HCEC 1CT (cell line): Measurements from ENCODE around the gene DUS3L.
"Not testable (repeated sequence)": the region's sequence is repeated elsewhere in the genome, so short reads cannot be mapped to it uniquely, and the experiment has no call there.

Experiments used
- DNase-seq: peaks from one replicate; pipeline ENCODE4 v3.0.0-alpha.2; 2017

Gene DUS3L

GRCh38 chr19:5767949-5768348, 23.0 kb downstream of the DUS3L start:
- no peak for DNase-seq

GRCh38 chr19:5765220-5765619, 25.7 kb downstream of the DUS3L start:
- no peak for DNase-seq

GRCh38 chr19:5762608-5763217, 28.2 kb downstream of the DUS3L start:
- no peak for DNase-seq

- no peak for DNase-seq
Measured at GRCh38 chr19:5753743-5754142, 37.2 kb downstream of the DUS3L start.

- no peak for DNase-seq
Measured at GRCh38 chr19:5751709-5752108, 39.3 kb downstream of the DUS3L start.

GRCh38 chr19:5749505-5749904, 41.5 kb downstream of the DUS3L start:
- DNase-seq = no peak

GRCh38 chr19:5748920-5749319, 42.0 kb downstream of the DUS3L start:
- not testable (repeated sequence) for DNase-seq

- not testable (repeated sequence) for DNase-seq
Measured at GRCh38 chr19:5744999-5745398, 46.0 kb downstream of the DUS3L start.

GRCh38 chr19:5743630-5744029, 47.3 kb downstream of the DUS3L start:
- no peak for DNase-seq

- no peak for DNase-seq
Measured at GRCh38 chr19:5742051-5742450, 48.9 kb downstream of the DUS3L start.

- DNase-seq = peak; percentile 4
Measured at GRCh38 chr19:5738423-5738822, 52.5 kb downstream of the DUS3L start.
